NCI-H446 (cell line): ENCODE data around the gene MRPL58.

Experiments
- DNase-seq, 2 experiments: peaks; one replicate each; lab custom pipeline; 2025; lab: John Stamatoyannopoulos, UW

MRPL58 gene

DNA sequence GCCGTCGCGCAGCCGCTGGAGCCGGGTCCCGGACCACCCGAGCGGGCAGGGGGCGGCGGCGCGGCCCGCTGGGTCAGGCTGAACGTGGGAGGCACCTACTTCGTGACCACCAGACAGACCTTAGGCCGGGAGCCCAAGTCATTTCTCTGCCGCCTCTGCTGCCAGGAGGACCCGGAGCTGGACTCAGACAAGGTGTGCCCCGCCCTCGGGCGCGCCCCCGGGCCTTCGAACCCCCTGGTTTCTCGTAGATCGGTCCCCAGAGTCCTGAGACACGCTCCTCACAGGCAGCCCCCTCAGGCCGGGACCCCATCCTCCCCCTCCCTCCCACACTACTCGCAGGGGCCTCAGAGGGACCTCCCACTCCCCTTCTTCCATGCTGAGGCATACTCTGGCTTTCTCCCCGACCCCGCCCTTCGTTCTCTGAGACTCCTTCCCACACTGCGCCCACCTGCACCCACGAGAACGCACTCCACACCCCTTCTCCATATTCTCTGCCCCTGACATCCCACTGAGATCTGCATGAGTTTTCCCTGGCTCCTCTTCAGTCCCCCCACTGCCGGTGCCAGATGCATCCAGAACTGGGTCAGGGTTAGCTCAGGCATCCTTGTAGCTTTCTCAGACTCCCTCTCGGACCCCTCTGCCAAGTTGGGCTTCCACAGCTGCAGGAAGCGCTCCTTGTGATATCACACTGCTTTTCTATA lies 35.1 kb downstream of the MRPL58 start:
- no peak for DNase-seq

GRCh38 chr17:75048249-75048878 lies 35.9 kb downstream of the MRPL58 start:
- DNase-seq, result peak; percentile 18 to 54

- no peak for DNase-seq
These were observed 36.6 kb downstream of the MRPL58 start for GRCh38 chr17:75049057-75049456.

DNA sequence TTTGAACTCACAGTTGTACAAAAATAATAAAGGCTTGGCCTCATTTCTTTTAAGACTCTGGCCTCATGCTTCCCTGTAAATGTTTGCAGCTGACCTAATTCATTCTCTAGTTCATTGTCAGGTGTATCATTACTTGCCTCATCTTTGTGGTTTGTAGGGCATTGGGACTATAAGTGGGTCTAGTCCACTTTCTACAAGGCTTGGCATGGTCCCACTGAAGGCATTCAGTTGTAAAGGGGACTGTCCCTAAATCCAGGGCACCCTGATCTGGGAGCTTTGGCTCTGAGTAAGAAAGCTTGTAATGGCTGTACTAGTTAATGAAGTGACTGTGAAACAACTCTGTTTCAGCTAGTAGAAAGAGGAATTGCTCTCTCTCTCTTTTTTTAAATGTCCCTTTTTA lies 37.2 kb downstream of the MRPL58 start:
- no peak for DNase-seq

DNA sequence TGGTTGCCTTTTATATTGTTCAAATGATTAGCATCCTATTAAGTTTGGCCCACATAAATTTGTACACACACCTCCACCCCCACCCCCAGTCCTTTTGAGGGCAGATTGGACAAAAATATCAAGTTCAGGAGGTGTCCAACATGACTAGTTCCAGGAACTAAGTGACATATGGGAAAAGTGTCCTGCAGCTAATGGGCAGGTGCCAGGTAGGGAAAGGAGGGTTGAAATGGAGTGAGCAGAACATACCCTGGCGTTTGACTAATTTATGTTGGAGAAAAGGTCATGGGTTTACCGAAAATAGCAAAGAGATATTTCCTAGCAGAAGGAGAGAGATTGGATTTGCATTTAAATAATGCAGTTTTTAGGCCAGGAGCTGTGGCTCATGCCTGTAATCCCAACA lies 39.5 kb downstream of the MRPL58 start:
- no peak for DNase-seq

- DNase-seq, result no peak
These were observed 47.2 kb downstream of the MRPL58 start for GRCh38 chr17:75059369-75060345.

- DNase-seq, result no peak
These were observed 48.1 kb downstream of the MRPL58 start for GRCh38 chr17:75060434-75061054.

- DNase-seq, result no peak
These were observed 48.6 kb downstream of the MRPL58 start for GRCh38 chr17:75061055-75061438.

GRCh38 chr17:75061618-75062017 lies 49.1 kb downstream of the MRPL58 start:
- DNase-seq, result no peak

- no peak for DNase-seq
These were observed 50.7 kb downstream of the MRPL58 start for GRCh38 chr17:75063201-75063600.

GRCh38 chr17:75063626-75064025 lies 51.2 kb downstream of the MRPL58 start:
- DNase-seq, result no peak

GRCh38 chr17:75064040-75064439 lies 51.6 kb downstream of the MRPL58 start:
- no peak for DNase-seq

- DNase-seq, result no peak
These were observed 52.0 kb downstream of the MRPL58 start for GRCh38 chr17:75064460-75064859.

- no peak for DNase-seq
These were observed 52.5 kb downstream of the MRPL58 start for GRCh38 chr17:75064867-75065561.

GRCh38 chr17:75065562-75066151 lies 53.2 kb downstream of the MRPL58 start:
- DNase-seq, result no peak

DNA sequence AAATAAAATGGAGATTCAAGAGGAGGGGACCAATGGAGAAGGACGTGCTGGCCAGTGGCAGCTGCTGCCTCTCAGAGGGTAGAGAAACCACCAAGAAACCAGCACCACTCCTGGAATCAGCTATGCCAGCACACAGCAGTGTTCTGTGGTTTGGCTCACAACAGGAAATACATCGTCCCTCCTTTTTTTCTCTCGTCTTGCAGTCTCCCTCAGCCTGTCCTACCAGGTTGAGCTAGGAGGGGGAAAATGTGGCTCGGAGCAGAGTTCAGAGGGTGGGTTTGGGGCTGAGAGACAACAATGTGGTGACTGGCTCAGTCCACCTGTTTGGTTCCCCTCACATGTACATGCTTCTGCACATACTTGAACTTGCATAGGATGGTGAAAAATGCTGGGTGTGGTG lies 55.4 kb downstream of the MRPL58 start:
- DNase-seq, result no peak

DNA sequence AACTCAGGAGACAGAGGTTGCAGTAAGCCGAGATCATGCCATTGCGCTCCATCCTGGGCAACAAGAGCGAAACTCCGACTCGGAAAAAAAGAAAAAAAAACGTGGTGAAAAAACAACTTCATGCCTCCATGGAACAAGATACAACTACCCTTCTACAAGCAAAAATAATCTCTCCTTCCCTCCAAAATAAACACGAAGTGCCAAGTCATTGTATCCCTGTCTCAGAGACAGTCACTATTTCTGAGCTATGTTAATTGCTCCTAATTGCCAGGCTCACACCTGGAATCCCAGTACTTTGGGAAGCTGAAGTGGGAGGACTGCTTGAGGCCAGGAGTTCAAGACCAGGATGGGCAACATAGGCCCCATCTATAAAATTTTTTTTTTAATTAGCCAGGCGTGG lies 56.3 kb downstream of the MRPL58 start:
- DNase-seq, result no peak

DNA sequence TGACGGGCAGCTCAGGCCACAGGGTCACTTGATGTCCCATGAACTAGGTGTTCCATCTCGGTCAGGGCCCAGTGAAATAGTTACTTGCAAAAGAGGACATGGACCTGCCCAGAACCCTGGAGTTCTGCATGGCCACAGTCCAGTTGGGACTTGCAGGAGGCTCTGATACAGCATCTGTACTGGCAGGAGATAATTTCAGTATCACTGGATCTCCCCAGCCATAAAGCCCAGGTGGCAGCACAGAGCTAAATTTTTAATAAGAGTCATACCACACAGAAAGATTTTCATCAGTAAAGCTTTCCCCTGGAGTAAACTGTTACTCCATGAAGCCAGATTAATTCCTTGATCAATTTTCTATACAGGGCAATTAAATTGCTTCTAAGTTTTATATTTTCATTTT lies 57.3 kb downstream of the MRPL58 start:
- DNase-seq, result no peak
